Stimulated activated naive B cell treated with anti-CD40 and anti-IgM and Interleukin-4, amounts not matched to agents 10 μg/mL and 1 μg/mL and 100 μg/mL, for 72 hours (primary cell): ENCODE results near the gene ELOB.

Experiments
- ATAC-seq, 2 donors: fragments of 150-1000 bp; cut with Tn5 transposase; replicated peaks; 2 replicates each; pipeline ENCODE4 v1.10.0; 2021; ENCODE audit warnings: moderate library complexity in 1 of 2
- DNase-seq: peaks from one replicate; pipeline ENCODE4 v3.0.0; 2021
- H3K27ac Mint-ChIP-seq: one replicate; pipeline ENCODE4 v1.8.0; 2022; ENCODE audit warnings: mild to moderate bottlenecking, mixed read lengths
- H3K27me3 Mint-ChIP-seq, 2 donors: one replicate each; pipeline ENCODE4 v1.8.0; 2022; ENCODE audit warnings: mixed read lengths in 2 of 2
- H3K36me3 Mint-ChIP-seq, 2 donors: one replicate each; pipeline ENCODE4 v1.8.0; 2022; ENCODE audit warnings: mixed read lengths in 2 of 2, mild to moderate bottlenecking in 1 of 2
- H3K4me1 Mint-ChIP-seq, 2 donors: one replicate each; pipeline ENCODE4 v1.8.0; 2022; ENCODE audit warnings: mixed read lengths in 2 of 2, mild to moderate bottlenecking in 1 of 2
- H3K4me3 Mint-ChIP-seq, 2 donors: one replicate each; pipeline ENCODE4 v1.8.0; 2022; ENCODE audit warnings: mild to moderate bottlenecking in 2 of 2, mixed read lengths in 2 of 2, moderate library complexity in 1 of 2
- H3K9me3 Mint-ChIP-seq, 2 donors: one replicate each; pipeline ENCODE4 v1.8.0; 2022; ENCODE audit warnings: mixed read lengths in 2 of 2, mild to moderate bottlenecking in 1 of 2

The ELOB gene

GRCh38 chr16:2761886-2762583, 15.0 kb downstream of the ELOB start:
- ATAC-seq: no peak
- DNase-seq: no peak
- peaks cover 22 to 79% of the 10 kb centered on the region in 2 donors for H3K4me1 Mint-ChIP-seq
- peak overlapping the region; percentile 67 for H3K27ac Mint-ChIP-seq
- no peaks in the 10 kb centered on the region for H3K27me3 Mint-ChIP-seq
- no peaks in the 10 kb centered on the region for H3K9me3 Mint-ChIP-seq
- peak overlapping the region in 1 of 2 donors; percentile 30 for H3K4me3 Mint-ChIP-seq
- peaks cover 85 to 97% of the 10 kb centered on the region in 2 donors for H3K36me3 Mint-ChIP-seq

GRCh38 chr16:2761472-2761871, 15.6 kb downstream of the ELOB start:
- Mint-ChIP-seq H3K4me3 (no peak overlapping the region), H3K27me3 (no peaks in the 10 kb centered on the region), H3K9me3 (no peaks in the 10 kb centered on the region), H3K36me3 (peaks cover 86 to 97% of the 10 kb centered on the region in 2 donors), H3K4me1 (peaks cover 24 to 80% of the 10 kb centered on the region in 2 donors), H3K27ac (peak overlapping the region; percentile 33)
- DNase-seq (no peak), ATAC-seq (no peak)

- Mint-ChIP-seq H3K36me3 (peaks cover 80 to 90% of the 10 kb centered on the region in 2 donors), H3K9me3 (no peaks in the 10 kb centered on the region), H3K27ac (peak overlapping the region; percentile 68), H3K4me1 (peaks cover 40 to 85% of the 10 kb centered on the region in 2 donors), H3K27me3 (no peaks in the 10 kb centered on the region), H3K4me3 (no peak overlapping the region)
- DNase-seq (no peak), ATAC-seq (no peak)
These were observed 19.7 kb downstream of the ELOB start for GRCh38 chr16:2757344-2757743.

- Mint-ChIP-seq H3K9me3 (peaks cover 0 to under 1% of the 10 kb centered on the region in 2 donors), H3K4me1 (peaks cover 42 to 83% of the 10 kb centered on the region in 2 donors), H3K27me3 (no peaks in the 10 kb centered on the region), H3K4me3 (peak overlapping the region; percentile 0 to 5), H3K27ac (peak overlapping the region; percentile 49), H3K36me3 (peaks cover 74 to 84% of the 10 kb centered on the region in 2 donors)
- ATAC-seq: no peak
- DNase-seq: no peak
These were observed 20.6 kb downstream of the ELOB start for GRCh38 chr16:2756288-2757015.

- Mint-ChIP-seq H3K27ac (peak overlapping the region; percentile 95), H3K4me1 (peaks cover 41 to 78% of the 10 kb centered on the region in 2 donors), H3K27me3 (no peaks in the 10 kb centered on the region), H3K9me3 (peaks cover 0 to 4% of the 10 kb centered on the region in 2 donors), H3K36me3 (peaks cover 67 to 80% of the 10 kb centered on the region in 2 donors), H3K4me3 (peak overlapping the region; percentile 86 to 98)
- no peak for ATAC-seq
- DNase-seq: no peak
These were observed 21.9 kb downstream of the ELOB start for GRCh38 chr16:2755158-2755557.

- Mint-ChIP-seq H3K4me1 (peaks cover 38 to 63% of the 10 kb centered on the region in 2 donors), H3K4me3 (peak overlapping the region; percentile 86 to 98), H3K36me3 (peaks cover 63 to 78% of the 10 kb centered on the region in 2 donors), H3K9me3 (peaks cover 0 to 4% of the 10 kb centered on the region in 2 donors), H3K27ac (peak overlapping the region; percentile 95), H3K27me3 (no peaks in the 10 kb centered on the region)
- ATAC-seq (no peak), DNase-seq (no peak)
These were observed 23.4 kb downstream of the ELOB start for GRCh38 chr16:2753733-2754020.

- H3K36me3 Mint-ChIP-seq: peaks cover 58 to 72% of the 10 kb centered on the region in 2 donors
- peaks cover 0 to 4% of the 10 kb centered on the region in 2 donors for H3K9me3 Mint-ChIP-seq
- peak overlapping the region; percentile 100 for H3K27ac Mint-ChIP-seq
- H3K4me3 Mint-ChIP-seq: peak overlapping the region; percentile 86 to 98
- peak; percentile 55 to 59 for ATAC-seq
- H3K27me3 Mint-ChIP-seq: no peaks in the 10 kb centered on the region
- DNase-seq: no peak
- peaks cover 38 to 57% of the 10 kb centered on the region in 2 donors for H3K4me1 Mint-ChIP-seq
These were observed 24.0 kb downstream of the ELOB start for GRCh38 chr16:2752850-2753732.

- DNase-seq (peak; percentile 93), ATAC-seq (peak; percentile 90 to 93)
- H3K27ac Mint-ChIP-seq: peak within 1 kb of the TSS; percentile 100
- peaks cover 34 to 49% of the 10 kb centered on the region in 2 donors for H3K4me1 Mint-ChIP-seq
- peak within 1 kb of the TSS; percentile 86 to 98 for H3K4me3 Mint-ChIP-seq
- H3K27me3 Mint-ChIP-seq: no peaks in the 10 kb centered on the region
- H3K9me3 Mint-ChIP-seq: peaks cover 0 to 4% of the 10 kb centered on the region in 2 donors
- H3K36me3 Mint-ChIP-seq: peaks cover 51 to 63% of the 10 kb centered on the region in 2 donors
These were observed 24.8 kb downstream of the ELOB start, which contains the start of gene SRRM2 for GRCh38 chr16:2752035-2752849. TSS of gene SRRM2 (plus strand) at chr16:2752638. CDS start at chr16:2756365, 3,727 bp downstream.

- Mint-ChIP-seq H3K9me3 (peaks cover 0 to 4% of the 10 kb centered on the region in 2 donors), H3K4me1 (peaks cover 31 to 42% of the 10 kb centered on the region in 2 donors), H3K4me3 (peak overlapping the region; percentile 86 to 98), H3K27ac (peak overlapping the region; percentile 100), H3K36me3 (peaks cover 45 to 57% of the 10 kb centered on the region in 2 donors), H3K27me3 (no peaks in the 10 kb centered on the region)
- no peak for ATAC-seq
- DNase-seq: no peak
These were observed 25.5 kb downstream of the ELOB start for GRCh38 chr16:2751577-2752034.

- Mint-ChIP-seq H3K4me1 (peaks cover 15 to 25% of the 10 kb centered on the region in 2 donors), H3K27me3 (no peaks in the 10 kb centered on the region), H3K4me3 (peak overlapping the region in 1 of 2 donors; percentile 56), H3K27ac (no peak overlapping the region), H3K36me3 (peaks cover 32 to 41% of the 10 kb centered on the region in 2 donors), H3K9me3 (peaks cover 0 to 4% of the 10 kb centered on the region in 2 donors)
- ATAC-seq (no peak), DNase-seq (no peak)
These were observed 27.1 kb downstream of the ELOB start for GRCh38 chr16:2749936-2750335.

GRCh38 chr16:2749476-2749875, 27.6 kb downstream of the ELOB start:
- Mint-ChIP-seq H3K27ac (peak overlapping the region; percentile 47), H3K4me3 (no peak overlapping the region), H3K36me3 (peaks cover 28 to 37% of the 10 kb centered on the region in 2 donors), H3K27me3 (no peaks in the 10 kb centered on the region), H3K4me1 (peaks cover 11 to 21% of the 10 kb centered on the region in 2 donors), H3K9me3 (peaks cover 0 to 4% of the 10 kb centered on the region in 2 donors)
- DNase-seq (no peak), ATAC-seq (no peak)

- no peak overlapping the region for H3K27ac Mint-ChIP-seq
- H3K4me1 Mint-ChIP-seq: peaks cover 8 to 15% of the 10 kb centered on the region in 2 donors
- ATAC-seq (no peak), DNase-seq (no peak)
- peaks cover 22 to 31% of the 10 kb centered on the region in 2 donors for H3K36me3 Mint-ChIP-seq
- H3K27me3 Mint-ChIP-seq: no peaks in the 10 kb centered on the region
- H3K9me3 Mint-ChIP-seq: peaks cover 0 to 4% of the 10 kb centered on the region in 2 donors
- no peak overlapping the region for H3K4me3 Mint-ChIP-seq
These were observed 28.2 kb downstream of the ELOB start for GRCh38 chr16:2748757-2749455.

- Mint-ChIP-seq H3K4me3 (no peak overlapping the region), H3K4me1 (peaks cover 0 to under 1% of the 10 kb centered on the region in 2 donors), H3K27ac (no peak overlapping the region), H3K9me3 (no peaks in the 10 kb centered on the region), H3K27me3 (peaks cover 0 to 1% of the 10 kb centered on the region in 2 donors), H3K36me3 (peaks cover 8 to 16% of the 10 kb centered on the region in 2 donors)
- ATAC-seq (no peak), DNase-seq (no peak)
These were observed 31.1 kb downstream of the ELOB start for GRCh38 chr16:2745961-2746360.
